Esophagus muscularis mucosa (tissue), 4 donors: ENCODE data around the gene FNDC1. TPM values are rescaled to one million over a fixed set of nuclear protein-coding genes. Genes with fewer than 3 reads are reported as not detected.
A peak's percentile ranks its signal among the peaks of the same experiment; 100 is the strongest.

Experiments used
- DNase-seq: peaks from one replicate; pipeline ENCODE4 v3.0.0-alpha.2; 2017; ENCODE audit errors: extremely low spot score
- H3K27ac ChIP-seq, 4 donors: fragments of 200-600 bp; sonication (generic); replicated peaks in 1 of 4; 1 replicate in 3 of 4; 2 replicates in 1 of 4; pipeline ENCODE4 v1.5.1; 2016 to 2019; ENCODE audit warnings: mild to moderate bottlenecking in 1 of 4
- H3K27me3 ChIP-seq, 4 donors: fragments of 200-600 bp; sonication (generic); one replicate each; pipeline versions ENCODE4 v1.5.1 to v1.6.0; 2016 to 2019
- H3K36me3 ChIP-seq, 4 donors: fragments of 200-600 bp; sonication (generic); one replicate each; pipeline ENCODE4 v1.5.1; 2016 to 2019
- H3K4me1 ChIP-seq, 4 donors: fragments of 200-600 bp; sonication (generic); one replicate each; pipeline ENCODE4 v1.5.1; 2016 to 2019
- H3K4me3 ChIP-seq, 4 donors: fragments of 200-600 bp; sonication (generic); 1 replicate in 2 of 4; 2 replicates in 2 of 4; pipeline ENCODE4 v1.5.1; 2016 to 2019; ENCODE audit warnings: mild to moderate bottlenecking in 4 of 4, moderate library complexity in 1 of 4
- H3K9me3 ChIP-seq, 4 donors: fragments of 200-600 bp; sonication (generic); 1 replicate in 3 of 4; 2 replicates in 1 of 4; pipeline ENCODE4 v1.5.1; 2016 to 2019
- CTCF ChIP-seq, 3 experiments: fragments of 200-600 bp in 2 of 3; fragments of 450-650 bp in 1 of 3; sonication (generic) in 2 of 3; IDR thresholded peaks; one replicate each; pipeline ENCODE4 v1.5.1; 2017 to 2019; ENCODE audit warnings: antibody characterized with exemption in 3 of 3, mild to moderate bottlenecking in 2 of 3, moderate library complexity in 1 of 3
- EP300 ChIP-seq: sonication (generic); formaldehyde crosslinking; IDR thresholded peaks from one replicate; pipeline ENCODE4 v1.6.1; 2017; ENCODE audit warnings: antibody characterized with exemption
- POLR2A ChIP-seq: fragments of 450-650 bp; IDR thresholded peaks from one replicate; pipeline ENCODE4 v1.6.1; 2017; ENCODE audit warnings: antibody characterized with exemption, moderate library complexity, mild to moderate bottlenecking, low read depth
- POLR2AphosphoS5 ChIP-seq, 2 donors: sonication (generic); formaldehyde crosslinking; IDR thresholded peaks; one replicate each; pipeline ENCODE4 v1.6.1; 2017; ENCODE audit warnings: antibody characterized with exemption in 2 of 2
- WGBS: methylation state at CpG from one replicate; pipeline ENCODE4 v1.1.5; 2018; 5-methylcytosine and 5-hydroxymethylcytosine counted together
- intact Hi-C: fragments of 100-400 bp; cut with DNase I; formaldehyde crosslinking; loops from one replicate; pipeline ENCODE4 v1.15.1; 2023
- total RNA-seq, 4 donors: library from RNA; depleted of rRNA; stranded (reverse); fragments of >200 nt; gene quantifications; one replicate each; pipeline versions ENCODE4 v1.1.0 to v1.2.1, GENCODE V29; 2016

FNDC1 gene
- total RNA-seq, 4 donors from 2014 or later, result 0.84 to 11.2 (median 2.7) TPM

- intact Hi-C loops, result no loop called here
- peak; percentile 86 for DNase-seq
- no peak overlapping the region for H3K4me3 ChIP-seq
- H3K27ac ChIP-seq, result no peak overlapping the region
- peaks cover 0 to 23% (median 16%) of the 10 kb centered on the region in 4 donors for H3K4me1 ChIP-seq
- H3K9me3 ChIP-seq, result no peaks in the 10 kb centered on the region
- no peaks in the 10 kb centered on the region for H3K36me3 ChIP-seq
- no peaks in the 10 kb centered on the region for H3K27me3 ChIP-seq
- WGBS, result 98% methylated on average over 5 of the region's 5 CpGs
- TF ChIP-seq POLR2AphosphoS5 (IDR thresholded peaks at IDR 0.05), result no peak
- TF ChIP-seq CTCF (IDR thresholded peaks at IDR 0.05), result no peak
- TF ChIP-seq POLR2A, result no peak
- no peak for TF ChIP-seq EP300
Observed at GRCh38 chr6:159256128-159256527, 86.9 kb downstream of the FNDC1 start.

- 94% methylated on average over 6 of the region's 6 CpGs for WGBS
- intact Hi-C loops, result no loop called here
- TF ChIP-seq POLR2A, result no peak
- no peak for TF ChIP-seq CTCF (IDR thresholded peaks at IDR 0.05)
- no peak for TF ChIP-seq EP300
- no peak for TF ChIP-seq POLR2AphosphoS5 (IDR thresholded peaks at IDR 0.05)
- H3K4me1 ChIP-seq, result peaks cover 0 to 11% (median 6%) of the 10 kb centered on the region in 4 donors
- H3K27me3 ChIP-seq, result no peaks in the 10 kb centered on the region
- no peak overlapping the region for H3K4me3 ChIP-seq
- no peaks in the 10 kb centered on the region for H3K36me3 ChIP-seq
- no peaks in the 10 kb centered on the region for H3K9me3 ChIP-seq
- H3K27ac ChIP-seq, result no peak overlapping the region
- no peak for DNase-seq
Observed at GRCh38 chr6:159257846-159258245, 88.6 kb downstream of the FNDC1 start.

- H3K36me3 ChIP-seq, result no peaks in the 10 kb centered on the region
- TF ChIP-seq EP300 (no peak), CTCF (IDR thresholded peaks at IDR 0.05) (no peak), POLR2A (no peak), POLR2AphosphoS5 (IDR thresholded peaks at IDR 0.05) (no peak)
- 86% methylated on average over 3 of the region's 3 CpGs for WGBS
Observed at GRCh38 chr6:159259441-159260125, 90.4 kb downstream of the FNDC1 start.

GRCh38 chr6:159260208-159260607, 91.0 kb downstream of the FNDC1 start:
- no peak for TF ChIP-seq POLR2AphosphoS5 (IDR thresholded peaks at IDR 0.05)
- TF ChIP-seq POLR2A, result no peak
- no peak for TF ChIP-seq EP300
- TF ChIP-seq CTCF (IDR thresholded peaks at IDR 0.05), result no peak
- no peak overlapping the region for H3K4me3 ChIP-seq
- no peak for DNase-seq
- no peaks in the 10 kb centered on the region for H3K4me1 ChIP-seq
- H3K27me3 ChIP-seq, result no peaks in the 10 kb centered on the region
- WGBS, result 94% methylated on average over 4 of the region's 4 CpGs
- no peak overlapping the region for H3K27ac ChIP-seq
- H3K9me3 ChIP-seq, result no peaks in the 10 kb centered on the region
- intact Hi-C loops, result no loop called here
- H3K36me3 ChIP-seq, result no peaks in the 10 kb centered on the region

More at GRCh38 chr6:159259441-159260125, 90.4 kb downstream of the FNDC1 start:
- no peak overlapping the region for H3K4me3 ChIP-seq
- no peak overlapping the region for H3K27ac ChIP-seq
- H3K27me3 ChIP-seq, result no peaks in the 10 kb centered on the region
- intact Hi-C loops, result no loop called here
- no peaks in the 10 kb centered on the region for H3K4me1 ChIP-seq
- H3K9me3 ChIP-seq, result no peaks in the 10 kb centered on the region
- no peak for DNase-seq

GRCh38 chr6:159261995-159262394, 92.8 kb downstream of the FNDC1 start:
- H3K4me3 ChIP-seq, result no peak overlapping the region
- DNase-seq, result no peak
- H3K36me3 ChIP-seq, result no peaks in the 10 kb centered on the region
- intact Hi-C loops, result no loop called here
- no peaks in the 10 kb centered on the region for H3K9me3 ChIP-seq
- H3K27me3 ChIP-seq, result no peaks in the 10 kb centered on the region
- TF ChIP-seq CTCF (IDR thresholded peaks at IDR 0.05) (no peak), POLR2AphosphoS5 (IDR thresholded peaks at IDR 0.05) (no peak), POLR2A (no peak), EP300 (no peak)
- H3K27ac ChIP-seq, result no peak overlapping the region
- H3K4me1 ChIP-seq, result no peaks in the 10 kb centered on the region
